Brain microvascular endothelial cell (primary cell): ENCODE data around the gene CDK14.

ENCODE experiments used
- DNase-seq: peaks from one replicate; pipeline ENCODE4 v3.0.0-alpha.2; 2020
- H3K27ac ChIP-seq: fragments of 250-450 bp; sonication (Bioruptor Pico); 2 replicates; pipeline ENCODE4 v1.5.1; 2020; ENCODE audit warnings: mild to moderate bottlenecking, moderate library complexity
- H3K27me3 ChIP-seq: fragments of 250-450 bp; sonication (Bioruptor Pico); replicated peaks from 2 replicates; pipeline ENCODE4 v1.5.1; 2020; ENCODE audit warnings: mild to moderate bottlenecking
- H3K36me3 ChIP-seq: fragments of 250-450 bp; sonication (Bioruptor Pico); replicated peaks from 2 replicates; pipeline ENCODE4 v1.5.1; 2020; ENCODE audit warnings: mild to moderate bottlenecking
- H3K4me3 ChIP-seq: 2 replicates; pipeline ENCODE4 v1.5.1; 2011; ENCODE audit warnings: low read depth, mild to moderate bottlenecking, control low read depth, low read length, moderate library complexity
- in situ Hi-C: cut with HindIII; loops from 2 replicates; pipeline ENCODE4 v1.10.0; 2017; ENCODE audit warnings: low sequenced_read_pairs, low pct_ligation_motif_present
- TF ChIP-seq, protein P1 (sequence below): IDR thresholded peaks from 2 replicates; pipeline ENCODE4 v1.5.1; 2011; ENCODE audit warnings: low read depth, mild to moderate bottlenecking, moderate library complexity, low read length, control low read depth, inconsistent platforms; ENCODE audit errors: missing control alignments

Gene CDK14

DNA sequence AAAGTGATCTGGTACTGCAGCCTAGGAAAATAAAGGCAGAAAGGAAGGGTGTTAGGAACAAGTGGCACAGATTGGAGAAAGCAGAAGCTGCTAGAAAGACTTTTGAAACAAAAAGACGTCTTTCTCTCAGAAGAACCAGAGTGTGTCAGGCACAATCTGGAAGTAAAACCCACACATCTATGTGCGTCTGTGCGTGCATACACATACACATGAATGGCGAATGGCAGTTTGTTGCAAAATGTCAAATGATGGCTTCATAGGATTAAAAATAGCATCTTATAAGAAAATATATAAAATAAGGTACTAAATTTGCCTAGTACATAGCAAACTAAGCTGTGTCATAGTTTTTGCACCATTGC is 246.3 kb downstream of the CDK14 start:
- Histone ChIP-seq H3K27me3 (no peaks in the 10 kb centered on the region), H3K36me3 (no peaks in the 10 kb centered on the region), H3K27ac (no peak overlapping the region), H3K4me3 (no peak overlapping the region)
- TF ChIP-seq, protein P1, sequence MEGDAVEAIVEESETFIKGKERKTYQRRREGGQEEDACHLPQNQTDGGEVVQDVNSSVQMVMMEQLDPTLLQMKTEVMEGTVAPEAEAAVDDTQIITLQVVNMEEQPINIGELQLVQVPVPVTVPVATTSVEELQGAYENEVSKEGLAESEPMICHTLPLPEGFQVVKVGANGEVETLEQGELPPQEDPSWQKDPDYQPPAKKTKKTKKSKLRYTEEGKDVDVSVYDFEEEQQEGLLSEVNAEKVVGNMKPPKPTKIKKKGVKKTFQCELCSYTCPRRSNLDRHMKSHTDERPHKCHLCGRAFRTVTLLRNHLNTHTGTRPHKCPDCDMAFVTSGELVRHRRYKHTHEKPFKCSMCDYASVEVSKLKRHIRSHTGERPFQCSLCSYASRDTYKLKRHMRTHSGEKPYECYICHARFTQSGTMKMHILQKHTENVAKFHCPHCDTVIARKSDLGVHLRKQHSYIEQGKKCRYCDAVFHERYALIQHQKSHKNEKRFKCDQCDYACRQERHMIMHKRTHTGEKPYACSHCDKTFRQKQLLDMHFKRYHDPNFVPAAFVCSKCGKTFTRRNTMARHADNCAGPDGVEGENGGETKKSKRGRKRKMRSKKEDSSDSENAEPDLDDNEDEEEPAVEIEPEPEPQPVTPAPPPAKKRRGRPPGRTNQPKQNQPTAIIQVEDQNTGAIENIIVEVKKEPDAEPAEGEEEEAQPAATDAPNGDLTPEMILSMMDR, result no peak
- in situ Hi-C loops, result no loop called here
- no peak for DNase-seq

DNA sequence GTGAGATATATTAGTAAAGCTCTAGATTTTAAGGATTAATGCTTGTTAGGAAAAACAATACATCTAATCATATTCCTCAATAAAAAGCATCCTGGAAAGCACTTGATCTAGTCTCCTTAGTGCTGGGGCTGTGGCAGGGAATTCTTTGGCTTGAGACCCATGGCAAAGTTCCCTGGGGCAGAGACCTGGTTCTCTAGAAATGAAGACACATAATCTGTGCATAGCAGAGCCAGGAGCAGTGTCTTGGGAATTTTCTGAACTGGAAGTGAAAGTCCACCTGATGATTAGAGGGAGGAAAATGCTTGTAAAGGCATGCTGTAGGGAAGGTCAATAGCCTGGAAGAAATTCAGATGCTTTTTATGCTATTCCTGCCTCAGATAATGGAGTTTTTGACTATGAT is 247.4 kb downstream of the CDK14 start:
- DNase-seq, result no peak
- Histone ChIP-seq H3K27ac (no peak overlapping the region), H3K36me3 (no peaks in the 10 kb centered on the region), H3K4me3 (no peak overlapping the region), H3K27me3 (no peaks in the 10 kb centered on the region)
- in situ Hi-C loops, result no loop called here
- TF ChIP-seq, protein P1, result no peak

DNA sequence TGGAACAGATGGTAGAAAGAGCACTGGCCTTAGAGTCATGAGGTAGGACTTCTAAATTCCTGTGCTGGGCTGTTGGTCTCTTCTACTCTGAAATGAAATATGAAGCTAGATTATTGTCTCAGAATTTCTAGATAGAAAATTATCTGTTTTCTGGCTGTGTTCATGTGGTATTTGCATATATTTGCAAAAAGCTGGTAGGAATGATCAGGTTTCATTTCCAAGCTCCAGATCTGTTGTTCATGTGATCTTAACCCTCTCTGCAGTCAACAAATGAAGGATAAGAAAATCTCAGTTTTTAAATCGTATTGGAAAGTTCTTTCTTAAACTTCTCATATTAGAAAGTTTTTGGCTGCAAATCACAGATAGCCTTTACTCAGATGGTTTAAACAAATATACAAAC is 248.3 kb downstream of the CDK14 start:
- no peaks in the 10 kb centered on the region for H3K36me3 ChIP-seq
- in situ Hi-C loops, result no loop called here
- no peaks in the 10 kb centered on the region for H3K27me3 ChIP-seq
- no peak overlapping the region for H3K4me3 ChIP-seq
- no peak overlapping the region for H3K27ac ChIP-seq
- TF ChIP-seq, protein P1, result no peak
- DNase-seq, result no peak

DNA sequence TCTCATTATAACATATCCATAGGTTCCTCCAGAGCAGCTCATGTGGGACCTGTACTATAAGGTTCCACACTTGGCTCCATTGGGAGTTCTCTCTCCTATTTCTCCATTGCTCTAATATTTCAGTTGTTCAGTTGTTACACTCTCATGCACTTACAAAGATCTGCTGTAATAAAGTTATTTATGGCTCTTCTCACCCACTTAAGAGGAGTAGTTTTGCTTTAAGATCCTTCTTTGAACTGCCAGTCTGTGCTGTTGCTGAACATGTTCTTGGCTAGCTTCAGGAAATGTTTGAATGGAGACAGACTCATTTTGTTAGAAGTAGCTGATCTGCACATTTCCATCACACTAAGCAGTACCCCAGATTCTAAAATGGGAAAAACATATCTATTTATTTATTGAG is 250.1 kb downstream of the CDK14 start:
- in situ Hi-C loops, result no loop called here
- no peak for DNase-seq
- Histone ChIP-seq H3K27ac (no peak overlapping the region), H3K36me3 (no peaks in the 10 kb centered on the region), H3K27me3 (no peaks in the 10 kb centered on the region), H3K4me3 (no peak overlapping the region)
- TF ChIP-seq, protein P1, result no peak

DNA sequence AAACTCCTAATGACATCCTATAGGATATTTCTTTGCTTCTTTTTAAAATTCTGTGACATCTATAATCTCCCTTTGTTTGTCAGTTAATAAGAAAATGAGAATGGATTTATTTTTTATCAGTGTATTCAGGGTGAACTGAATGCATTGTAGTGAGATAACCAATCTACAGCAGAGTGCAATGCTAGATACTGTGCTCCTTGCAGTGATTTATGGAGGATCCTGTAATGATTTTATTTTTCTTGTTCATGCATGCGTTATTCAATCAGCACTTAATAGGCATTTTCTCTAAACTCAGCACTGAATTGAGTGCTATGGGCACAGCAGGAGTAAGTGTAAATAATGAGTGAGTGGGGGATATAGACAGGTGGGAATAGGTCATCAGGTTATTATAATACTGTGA is 253.9 kb downstream of the CDK14 start:
- TF ChIP-seq, protein P1, result no peak

DNA sequence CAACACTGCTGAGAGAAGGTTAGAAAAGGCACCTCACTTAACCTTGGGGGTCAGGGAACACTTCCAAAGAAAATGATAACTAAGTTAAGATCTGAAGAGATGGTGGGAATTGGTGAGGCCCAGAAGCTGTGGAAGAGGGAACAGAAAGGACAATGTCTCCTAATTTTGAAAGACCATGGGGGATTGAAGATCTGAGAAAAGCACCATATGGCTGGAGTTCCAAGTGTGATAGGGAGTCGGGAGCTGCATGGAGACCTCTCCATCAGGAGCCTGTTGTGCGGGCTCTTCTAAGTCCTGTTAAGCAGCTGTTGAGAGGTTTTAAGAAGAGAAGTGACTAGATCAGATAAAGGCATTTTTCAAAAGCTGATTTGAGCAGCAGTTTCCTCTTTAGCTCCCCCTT is 254.3 kb downstream of the CDK14 start:
- TF ChIP-seq, protein P1, result no peak
- in situ Hi-C loops, result no loop called here
- H3K27me3 ChIP-seq, result no peaks in the 10 kb centered on the region
- no peaks in the 10 kb centered on the region for H3K36me3 ChIP-seq
- no peak overlapping the region for H3K4me3 ChIP-seq
- H3K27ac ChIP-seq, result no peak overlapping the region
- DNase-seq, result no peak

More for the DNA sequence above, 253.9 kb downstream of the CDK14 start:
- in situ Hi-C loops, result no loop called here
- Histone ChIP-seq H3K27ac (no peak overlapping the region), H3K27me3 (no peaks in the 10 kb centered on the region), H3K4me3 (no peak overlapping the region), H3K36me3 (no peaks in the 10 kb centered on the region)
- DNase-seq, result no peak
